ENCODE data around the gene VWA3A.

GRCh38 chr16:22075043-22075757 lies 17.1 kb upstream of the VWA3A start:
- TF ChIP-seq CTCF (conservative IDR thresholded peaks at IDR 0.05 in 1 of 2, IDR thresholded peaks at IDR 0.05 in 1 of 2; ENCODE audit: low read depth in 1 of 2, low read length in 2 of 2) (no peak), EZH2 (IDR thresholded peaks at IDR 0.05; ENCODE audit: low read length, missing control alignments) (no peak)
